Peyer's patch (tissue), 4 donors: Measurements from ENCODE around the gene SPI1. TPM values are rescaled to one million over a fixed set of nuclear protein-coding genes. Genes with fewer than 3 reads are reported as not detected.

ENCODE experiments used
- DNase-seq, 3 donors: peaks; one replicate each; pipeline ENCODE4 v3.0.0-alpha.2; 2017 to 2019
- H3K27ac ChIP-seq, 4 donors: fragments of 200-600 bp; sonication (generic); one replicate each; pipeline ENCODE4 v1.5.1; 2016 to 2019
- H3K27me3 ChIP-seq, 2 donors: fragments of 200-600 bp; sonication (generic); one replicate each; pipeline ENCODE4 v1.5.1; 2019
- H3K36me3 ChIP-seq, 3 donors: fragments of 200-600 bp; sonication (generic); one replicate each; pipeline ENCODE4 v1.5.1; 2016 to 2019
- H3K4me1 ChIP-seq, 4 donors: fragments of 200-600 bp; sonication (generic); one replicate each; pipeline ENCODE4 v1.5.1; 2016 to 2019
- H3K4me3 ChIP-seq, 4 donors: fragments of 200-600 bp; sonication (generic); 1 replicate in 3 of 4; 2 replicates in 1 of 4; pipeline ENCODE4 v1.5.1; 2016 to 2019; ENCODE audit warnings: mild to moderate bottlenecking in 1 of 4
- H3K9me3 ChIP-seq, 4 donors: fragments of 200-600 bp; sonication (generic); one replicate each; pipeline ENCODE4 v1.5.1; 2016 to 2019; ENCODE audit warnings: mild to moderate bottlenecking in 1 of 4
- CTCF ChIP-seq, 6 experiments: fragments of 450-650 bp in 4 of 6; fragments of 200-600 bp in 2 of 6; sonication (generic) in 1 of 6; IDR thresholded peaks; one replicate each; pipeline ENCODE4 v1.5.1; 2017 to 2019; ENCODE audit warnings: antibody characterized with exemption in 6 of 6, mild to moderate bottlenecking in 3 of 6, moderate library complexity in 1 of 6
- POLR2A ChIP-seq, 2 donors: fragments of 450-650 bp; IDR thresholded peaks; one replicate each; pipeline ENCODE4 v1.5.1; 2017; ENCODE audit warnings: antibody characterized with exemption in 2 of 2, mild to moderate bottlenecking in 2 of 2, moderate library complexity in 2 of 2
- total RNA-seq, 4 donors: library from RNA; depleted of rRNA; stranded (reverse); fragments of >200 nt; gene quantifications; one replicate each; pipeline ENCODE4 v1.1.0, GENCODE V29; 2016

Gene SPI1
- total RNA-seq, 4 donors from 2014 or later, result 2.6 to 27.2 (median 7.8) TPM

- Histone ChIP-seq H3K4me3 (no peak overlapping the region), H3K4me1 (no peaks in the 10 kb centered on the region), H3K27ac (peak overlapping the region in 1 of 4 donors; percentile 60), H3K27me3 (no peaks in the 10 kb centered on the region), H3K9me3 (no peaks in the 10 kb centered on the region), H3K36me3 (no peaks in the 10 kb centered on the region)
- no peak for DNase-seq
- TF ChIP-seq POLR2A (IDR thresholded peaks at IDR 0.05), result no peak
- TF ChIP-seq CTCF (IDR thresholded peaks at IDR 0.05), result no peak
Observed at GRCh38 chr11:47327949-47328348, 50.4 kb downstream of the SPI1 start.

GRCh38 chr11:47327025-47327424 is 51.3 kb downstream of the SPI1 start:
- H3K27me3 ChIP-seq, result no peaks in the 10 kb centered on the region
- H3K36me3 ChIP-seq, result no peaks in the 10 kb centered on the region
- no peaks in the 10 kb centered on the region for H3K4me1 ChIP-seq
- no peak overlapping the region for H3K4me3 ChIP-seq
- no peak overlapping the region for H3K27ac ChIP-seq
- TF ChIP-seq POLR2A (IDR thresholded peaks at IDR 0.05), result no peak
- TF ChIP-seq CTCF (IDR thresholded peaks at IDR 0.05), result no peak
- no peak for DNase-seq
- H3K9me3 ChIP-seq, result no peaks in the 10 kb centered on the region

- Histone ChIP-seq H3K36me3 (no peaks in the 10 kb centered on the region), H3K4me1 (no peaks in the 10 kb centered on the region), H3K27me3 (no peaks in the 10 kb centered on the region), H3K4me3 (no peak overlapping the region), H3K27ac (no peak overlapping the region), H3K9me3 (no peaks in the 10 kb centered on the region)
- peak in 1 of 3 donors; percentile 32 for DNase-seq
- TF ChIP-seq POLR2A (IDR thresholded peaks at IDR 0.05), result no peak
- TF ChIP-seq CTCF (IDR thresholded peaks at IDR 0.05), result no peak
Observed at GRCh38 chr11:47326198-47326597, 52.1 kb downstream of the SPI1 start.

GRCh38 chr11:47325271-47326041 is 52.9 kb downstream of the SPI1 start:
- Histone ChIP-seq H3K27ac (no peak overlapping the region), H3K36me3 (peaks cover 0 to 2% (median 0%) of the 10 kb centered on the region in 3 donors), H3K27me3 (no peaks in the 10 kb centered on the region), H3K4me3 (no peak overlapping the region), H3K9me3 (no peaks in the 10 kb centered on the region), H3K4me1 (no peaks in the 10 kb centered on the region)
- DNase-seq, result peak in 1 of 3 donors; percentile 40
- TF ChIP-seq POLR2A (IDR thresholded peaks at IDR 0.05) (no peak), CTCF (IDR thresholded peaks at IDR 0.05) (no peak)

- Histone ChIP-seq H3K4me3 (no peak overlapping the region), H3K36me3 (peaks cover 0 to 4% (median 0%) of the 10 kb centered on the region in 3 donors), H3K27me3 (no peaks in the 10 kb centered on the region), H3K27ac (no peak overlapping the region), H3K9me3 (no peaks in the 10 kb centered on the region), H3K4me1 (no peaks in the 10 kb centered on the region)
- TF ChIP-seq CTCF (IDR thresholded peaks at IDR 0.05) (no peak), POLR2A (IDR thresholded peaks at IDR 0.05) (no peak)
- DNase-seq, result peak in 1 of 3 donors; percentile 29
Observed at GRCh38 chr11:47324520-47324919, 53.8 kb downstream of the SPI1 start.
